HAP-1 (cell line): ENCODE measurements around the gene RAP1A.
"Not testable (repeated sequence)": the region's sequence is repeated elsewhere in the genome, so short reads cannot be mapped to it uniquely, and the experiment has no call there.

Experiments
- DNase-seq, 2 experiments: peaks; one replicate each; pipeline ENCODE4 v3.0.0-alpha.2; 2016 to 2020; ENCODE audit warnings: low spot score in 2 of 2
- H3K27me3 ChIP-seq: fragments of 250-450 bp; sonication (Bioruptor Pico); 2 replicates; pipeline ENCODE4 v1.5.1; 2020; ENCODE audit warnings: low read depth, mild to moderate bottlenecking, moderate library complexity
- H3K36me3 ChIP-seq: fragments of 250-450 bp; sonication (Bioruptor Pico); replicated peaks from 2 replicates; pipeline ENCODE4 v1.5.1; 2020; ENCODE audit warnings: mild to moderate bottlenecking
- H3K4me1 ChIP-seq: fragments of 250-450 bp; sonication (Bioruptor Pico); 2 replicates; pipeline ENCODE4 v1.5.1; 2020; ENCODE audit warnings: mild to moderate bottlenecking
- H3K4me3 ChIP-seq: fragments of 250-450 bp; sonication (Bioruptor Pico); 2 replicates; pipeline ENCODE4 v1.5.1; 2020; ENCODE audit warnings: mild to moderate bottlenecking, moderate library complexity
- H3K9me3 ChIP-seq: fragments of 250-450 bp; sonication (Bioruptor Pico); 2 replicates; pipeline ENCODE4 v1.5.1; 2020; ENCODE audit warnings: mild to moderate bottlenecking, moderate library complexity
- in situ Hi-C: fragments of 300-500 bp; cut with MboI; formaldehyde crosslinking; loops from 3 replicates; pipeline ENCODE4 v1.14.3; 2020; ENCODE audit warnings: low sequenced_read_pairs, inconsistent platforms, mixed read lengths

RAP1A gene

GRCh38 chr1:111604931-111605330 is 14.7 kb upstream of the RAP1A start:
- in situ Hi-C loops: no loop called here
- DNase-seq: no peak
- H3K9me3 ChIP-seq: 0 out of 2 replicates have a peak, but pooled peaks cover 2% of the 10 kb centered on the region
- no peaks in the 10 kb centered on the region for H3K36me3 ChIP-seq
- no peak overlapping the region for H3K4me3 ChIP-seq
- no peaks in the 10 kb centered on the region; the same call in 1 of the 2 replicates for H3K27me3 ChIP-seq
- H3K4me1 ChIP-seq: no peaks in the 10 kb centered on the region

GRCh38 chr1:111605576-111605975 is 14.0 kb upstream of the RAP1A start:
- in situ Hi-C loops: no loop called here
- H3K27me3 ChIP-seq: no peaks in the 10 kb centered on the region; the same call in 1 of the 2 replicates
- H3K4me1 ChIP-seq: no peaks in the 10 kb centered on the region
- H3K9me3 ChIP-seq: 0 out of 2 replicates have a peak, but pooled peaks cover 2% of the 10 kb centered on the region
- H3K4me3 ChIP-seq: no peak overlapping the region
- no peak for DNase-seq
- no peaks in the 10 kb centered on the region for H3K36me3 ChIP-seq

DNA sequence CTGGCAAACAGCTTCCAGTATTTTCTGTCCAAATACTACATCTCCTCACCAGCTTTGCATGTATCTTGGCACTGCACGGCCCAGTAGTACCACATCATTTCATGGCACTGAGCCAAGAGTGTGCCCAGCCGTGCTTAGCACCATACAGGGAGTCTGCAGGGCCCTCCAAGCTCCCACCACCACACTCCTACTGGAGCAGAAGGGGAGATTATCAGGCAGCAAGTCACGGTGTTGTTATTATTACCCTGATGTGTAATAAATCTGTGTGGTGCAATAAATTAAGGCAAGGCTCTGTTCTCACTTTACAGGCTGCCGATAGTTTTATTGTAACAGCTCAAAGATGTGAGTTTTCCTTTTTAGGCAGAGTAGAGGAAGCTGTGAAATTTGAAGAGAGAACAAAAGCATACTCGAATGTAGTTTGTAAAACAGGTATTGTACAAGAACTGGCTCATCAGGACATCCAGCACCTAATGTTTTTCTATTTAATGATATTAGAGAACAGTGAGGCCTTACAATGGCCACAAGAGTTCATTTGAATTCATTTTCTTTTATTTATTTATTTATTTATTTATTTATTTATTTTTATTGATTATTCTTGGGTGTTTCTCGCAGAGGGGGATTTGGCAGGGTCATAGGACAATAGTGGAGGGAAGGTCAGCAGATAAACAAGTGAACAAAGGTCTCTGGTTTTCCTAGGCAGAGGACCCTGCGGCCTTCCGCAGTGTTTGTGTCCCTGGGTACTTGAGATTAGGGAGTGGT is 13.0 kb upstream of the RAP1A start:
- in situ Hi-C loops, DNase-seq, H3K4me3 ChIP-seq, H3K9me3 ChIP-seq, H3K36me3 ChIP-seq, H3K4me1 ChIP-seq, H3K27me3 ChIP-seq: not testable (repeated sequence)

GRCh38 chr1:111608528-111608927 is 11.1 kb upstream of the RAP1A start:
- H3K4me3 ChIP-seq, H3K36me3 ChIP-seq, H3K27me3 ChIP-seq, in situ Hi-C loops, DNase-seq, H3K9me3 ChIP-seq, H3K4me1 ChIP-seq: not testable (repeated sequence)

DNA sequence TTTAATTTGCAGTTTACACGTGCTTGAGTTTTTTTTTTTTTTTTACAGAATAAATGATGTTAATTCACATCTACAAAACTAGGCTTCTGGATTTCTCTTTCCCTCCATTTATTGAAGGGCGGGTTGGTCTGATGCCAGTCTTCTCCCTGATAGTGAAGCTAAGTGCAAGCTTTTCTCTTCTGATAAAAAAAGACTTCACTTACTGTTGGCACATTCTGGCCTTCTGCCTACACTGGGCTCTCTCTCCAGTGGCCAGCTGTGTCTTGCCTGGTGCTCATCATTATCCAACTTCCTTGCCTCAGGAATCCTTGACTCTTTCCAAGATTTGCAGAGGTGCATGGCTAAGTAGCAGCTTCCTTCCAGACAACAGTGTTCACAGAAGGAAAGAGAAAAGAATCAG is 7.6 kb upstream of the RAP1A start:
- 0 out of 2 replicates have a peak, but pooled peaks cover 2% of the 10 kb centered on the region for H3K4me1 ChIP-seq
- H3K9me3 ChIP-seq: 0 out of 2 replicates have a peak, but pooled peaks cover 2% of the 10 kb centered on the region
- in situ Hi-C loops: no loop called here
- no peaks in the 10 kb centered on the region; the same call in 1 of the 2 replicates for H3K27me3 ChIP-seq
- no peak for DNase-seq
- H3K36me3 ChIP-seq: no peaks in the 10 kb centered on the region; the same call in 1 of the 2 replicates
- H3K4me3 ChIP-seq: no peak overlapping the region

GRCh38 chr1:111615870-111616715 is 3.5 kb upstream of the RAP1A start:
- H3K4me1 ChIP-seq: peaks cover 9% of the 10 kb centered on the region; the same call in 1 of the 2 replicates
- in situ Hi-C loops: no loop called here
- H3K36me3 ChIP-seq: no peaks in the 10 kb centered on the region; the same call in 1 of the 2 replicates
- peak in 1 of 2 experiments; percentile 27 for DNase-seq
- H3K27me3 ChIP-seq: no peaks in the 10 kb centered on the region; the same call in 1 of the 2 replicates
- H3K4me3 ChIP-seq: no peak overlapping the region
- no peaks in the 10 kb centered on the region for H3K9me3 ChIP-seq

GRCh38 chr1:111618081-111618480 is 1.5 kb upstream of the RAP1A start:
- no peaks in the 10 kb centered on the region; the same call in 1 of the 2 replicates for H3K36me3 ChIP-seq
- DNase-seq: no peak
- no peaks in the 10 kb centered on the region for H3K27me3 ChIP-seq
- no peak overlapping the region for H3K4me3 ChIP-seq
- H3K4me1 ChIP-seq: peaks cover 9% of the 10 kb centered on the region; the same call in 1 of the 2 replicates
- in situ Hi-C loops: no loop called here
- H3K9me3 ChIP-seq: no peaks in the 10 kb centered on the region

GRCh38 chr1:111618961-111619634 is 491 bp upstream of the RAP1A start:
- H3K36me3 ChIP-seq: no peaks in the 10 kb centered on the region; the same call in 1 of the 2 replicates
- H3K27me3 ChIP-seq: no peaks in the 10 kb centered on the region
- no peak for DNase-seq
- no peaks in the 10 kb centered on the region for H3K9me3 ChIP-seq
- in situ Hi-C loops: no loop called here
- peaks cover 9% of the 10 kb centered on the region; the same call in 1 of the 2 replicates for H3K4me1 ChIP-seq
- H3K4me3 ChIP-seq: peak overlapping the region; percentile 61

GRCh38 chr1:111620441-111620971 is 917 bp downstream of the RAP1A start:
- H3K9me3 ChIP-seq: no peaks in the 10 kb centered on the region
- H3K27me3 ChIP-seq: no peaks in the 10 kb centered on the region
- in situ Hi-C loops: no loop called here
- peaks cover 9% of the 10 kb centered on the region; the same call in 1 of the 2 replicates for H3K4me1 ChIP-seq
- peak in 1 of 2 experiments; percentile 61 for DNase-seq
- H3K4me3 ChIP-seq: peak overlapping the region; percentile 61
- no peaks in the 10 kb centered on the region for H3K36me3 ChIP-seq

DNA sequence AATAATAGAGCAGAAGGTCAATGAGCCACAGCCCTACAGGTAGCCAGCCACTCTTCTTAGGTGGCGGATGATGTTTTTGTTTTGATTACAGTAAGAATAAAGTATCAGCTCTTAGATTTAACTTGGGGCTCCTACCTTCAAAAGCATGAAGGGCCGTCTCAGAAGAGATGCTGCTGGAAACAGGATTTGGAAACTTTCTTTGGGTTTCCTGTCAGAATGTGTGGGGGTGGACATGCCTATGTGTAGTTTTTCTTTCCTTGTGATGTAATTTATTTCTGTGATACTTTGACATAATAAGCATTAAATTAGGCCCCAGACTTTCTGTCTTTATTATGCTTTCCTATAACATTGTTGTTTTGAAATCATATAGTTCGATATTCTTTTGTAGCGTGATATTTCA is 1.5 kb downstream of the RAP1A start:
- Histone ChIP-seq H3K9me3 (no peaks in the 10 kb centered on the region), H3K27me3 (no peaks in the 10 kb centered on the region), H3K36me3 (no peaks in the 10 kb centered on the region), H3K4me1 (peaks cover 9% of the 10 kb centered on the region; the same call in 1 of the 2 replicates), H3K4me3 (peak overlapping the region; percentile 61)
- in situ Hi-C loops: no loop called here
- DNase-seq: no peak

- Histone ChIP-seq H3K27me3 (no peaks in the 10 kb centered on the region), H3K36me3 (no peaks in the 10 kb centered on the region), H3K9me3 (no peaks in the 10 kb centered on the region), H3K4me1 (peaks cover 12% of the 10 kb centered on the region; the same call in 1 of the 2 replicates), H3K4me3 (no peak overlapping the region)
- in situ Hi-C loops: no loop called here
- no peak for DNase-seq
These were observed 2.6 kb downstream of the RAP1A start for GRCh38 chr1:111622166-111622565.

- in situ Hi-C loops: no loop called here
- no peak for DNase-seq
- Histone ChIP-seq H3K4me1 (peaks cover 12% of the 10 kb centered on the region; the same call in 1 of the 2 replicates), H3K36me3 (no peaks in the 10 kb centered on the region), H3K27me3 (no peaks in the 10 kb centered on the region), H3K9me3 (no peaks in the 10 kb centered on the region), H3K4me3 (no peak overlapping the region)
These were observed 4.8 kb downstream of the RAP1A start for GRCh38 chr1:111624382-111624781.

DNA sequence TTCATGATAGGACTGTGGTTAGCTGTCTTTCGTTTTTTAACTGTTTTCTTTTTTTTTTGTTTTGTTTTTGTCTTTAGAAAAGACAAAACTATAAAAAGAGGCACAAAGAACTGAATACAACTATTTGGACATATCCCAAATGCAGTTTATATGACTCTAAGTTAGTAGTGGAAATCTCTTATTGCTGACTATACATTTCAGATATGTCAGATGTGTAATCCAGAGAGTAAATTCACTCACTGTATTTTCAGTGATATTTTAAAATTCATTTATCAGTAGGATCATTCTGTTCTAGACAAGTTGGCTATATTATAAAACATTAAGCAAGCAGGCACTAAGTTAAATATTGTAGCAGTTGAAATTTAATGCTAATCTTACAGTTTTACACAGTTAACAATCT is 5.7 kb downstream of the RAP1A start:
- H3K4me3 ChIP-seq: no peak overlapping the region
- DNase-seq: no peak
- H3K4me1 ChIP-seq: peaks cover 12% of the 10 kb centered on the region; the same call in 1 of the 2 replicates
- H3K36me3 ChIP-seq: no peaks in the 10 kb centered on the region
- in situ Hi-C loops: no loop called here
- no peaks in the 10 kb centered on the region for H3K9me3 ChIP-seq
- no peaks in the 10 kb centered on the region for H3K27me3 ChIP-seq
